GM18508 (cell line): Measurements from ENCODE around the gene ATAD3C.

Experiments used
- ATAC-seq: cut with Tn5 transposase; IDR thresholded peaks from one replicate; pipeline ENCODE4 v1.9.1; 2021; ENCODE audit warnings: moderate number of reproducible peaks; ENCODE audit not compliant: insufficient read depth, unreplicated experiment

The ATAD3C gene

GRCh38 chr1:1430114-1430982, 19.1 kb upstream of the ATAD3C start:
- ATAC-seq = no peak

GRCh38 chr1:1430992-1431844, 18.3 kb upstream of the ATAD3C start:
- no peak for ATAC-seq

GRCh38 chr1:1431845-1432273, 17.6 kb upstream of the ATAD3C start:
- no peak for ATAC-seq

GRCh38 chr1:1432274-1432950, 17.1 kb upstream of the ATAD3C start:
- ATAC-seq = no peak

- no peak for ATAC-seq
These were observed 16.3 kb upstream of the ATAD3C start for GRCh38 chr1:1432951-1433803.

- no peak for ATAC-seq
These were observed 15.7 kb upstream of the ATAD3C start for GRCh38 chr1:1433804-1434130.

GRCh38 chr1:1434131-1434823, 15.2 kb upstream of the ATAD3C start:
- no peak for ATAC-seq

- no peak for ATAC-seq
These were observed 14.7 kb upstream of the ATAD3C start for GRCh38 chr1:1434824-1435105.

- ATAC-seq = no peak
These were observed 14.2 kb upstream of the ATAD3C start, which contains the start of gene VWA1 for GRCh38 chr1:1435106-1435903. TSS of gene VWA1 (plus strand) at chr1:1435690. CDS start at chr1:1435749, 59 bp downstream.

GRCh38 chr1:1435911-1436629, 13.4 kb upstream of the ATAD3C start:
- ATAC-seq = no peak

GRCh38 chr1:1436630-1437032, 12.9 kb upstream of the ATAD3C start:
- no peak for ATAC-seq

GRCh38 chr1:1437033-1437903, 12.2 kb upstream of the ATAD3C start:
- no peak for ATAC-seq

GRCh38 chr1:1437904-1438376, 11.5 kb upstream of the ATAD3C start:
- no peak for ATAC-seq

- no peak for ATAC-seq
These were observed 10.7 kb upstream of the ATAD3C start for GRCh38 chr1:1438531-1439381.

GRCh38 chr1:1439546-1440261, 9.8 kb upstream of the ATAD3C start:
- no peak for ATAC-seq
